Measurements from ENCODE around the gene MAD2L1BP. TPM values are rescaled to one million over a fixed set of nuclear protein-coding genes. Genes with fewer than 3 reads are reported as not detected.

The MAD2L1BP gene
- total and polyA plus RNA-seq, 2 donors from 2014 or later = 19.0 to 31.0 TPM

GRCh38 chr6:43593938-43594337 lies 41.7 kb upstream of the MAD2L1BP start:
- FAIRE-seq (no peak), DNase-seq (no peak)
- TF ChIP-seq, protein P1, sequence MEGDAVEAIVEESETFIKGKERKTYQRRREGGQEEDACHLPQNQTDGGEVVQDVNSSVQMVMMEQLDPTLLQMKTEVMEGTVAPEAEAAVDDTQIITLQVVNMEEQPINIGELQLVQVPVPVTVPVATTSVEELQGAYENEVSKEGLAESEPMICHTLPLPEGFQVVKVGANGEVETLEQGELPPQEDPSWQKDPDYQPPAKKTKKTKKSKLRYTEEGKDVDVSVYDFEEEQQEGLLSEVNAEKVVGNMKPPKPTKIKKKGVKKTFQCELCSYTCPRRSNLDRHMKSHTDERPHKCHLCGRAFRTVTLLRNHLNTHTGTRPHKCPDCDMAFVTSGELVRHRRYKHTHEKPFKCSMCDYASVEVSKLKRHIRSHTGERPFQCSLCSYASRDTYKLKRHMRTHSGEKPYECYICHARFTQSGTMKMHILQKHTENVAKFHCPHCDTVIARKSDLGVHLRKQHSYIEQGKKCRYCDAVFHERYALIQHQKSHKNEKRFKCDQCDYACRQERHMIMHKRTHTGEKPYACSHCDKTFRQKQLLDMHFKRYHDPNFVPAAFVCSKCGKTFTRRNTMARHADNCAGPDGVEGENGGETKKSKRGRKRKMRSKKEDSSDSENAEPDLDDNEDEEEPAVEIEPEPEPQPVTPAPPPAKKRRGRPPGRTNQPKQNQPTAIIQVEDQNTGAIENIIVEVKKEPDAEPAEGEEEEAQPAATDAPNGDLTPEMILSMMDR (IDR thresholded peaks at IDR 0.05; ENCODE audit: borderline replicate concordance, extremely low read depth, insufficient read depth) = no peak
- Histone ChIP-seq H3K27me3 (ENCODE audit: control insufficient read depth, insufficient read depth, low read length) (no peaks in the 10 kb centered on the region), H3K27ac (ENCODE audit: low read depth in 2 of 2, low read length in 2 of 2) (no peak overlapping the region), H3K9me3 (ENCODE audit: control insufficient read depth in 2 of 3, insufficient read depth in 1 of 3, low read length in 3 of 3) (no peaks in the 10 kb centered on the region), H3K36me3 (ENCODE audit: control insufficient read depth in 2 of 3, insufficient read depth in 3 of 3, low read length in 3 of 3) (peaks cover 0 to 10% (median 0%) of the 10 kb centered on the region in 3 donors), H3K9ac (ENCODE audit: low read length in 3 of 3) (no peak overlapping the region), H3K4me1 (ENCODE audit: control insufficient read depth in 2 of 3, insufficient read depth in 2 of 3, low read depth in 1 of 3, low read length in 3 of 3) (no peaks in the 10 kb centered on the region), H3K4me3 (ENCODE audit: low read length in 3 of 3) (no peak overlapping the region)
- intact Hi-C loops (cut with DNase I) = no loop called here

- H3K9ac ChIP-seq (ENCODE audit: low read length in 3 of 3) = no peak overlapping the region
- H3K4me3 ChIP-seq (ENCODE audit: low read length in 3 of 3) = no peak overlapping the region
- intact Hi-C loops (cut with DNase I) = no loop called here
- no peak for FAIRE-seq
- DNase-seq = no peak
- no peak overlapping the region for H3K27ac ChIP-seq (ENCODE audit: low read depth in 2 of 2, low read length in 2 of 2)
- H3K36me3 ChIP-seq (ENCODE audit: control insufficient read depth in 2 of 3, insufficient read depth in 3 of 3, low read length in 3 of 3) = peaks cover 2 to 23% (median 2%) of the 10 kb centered on the region in 3 donors
- H3K9me3 ChIP-seq (ENCODE audit: control insufficient read depth in 2 of 3, insufficient read depth in 1 of 3, low read length in 3 of 3) = no peaks in the 10 kb centered on the region
- no peaks in the 10 kb centered on the region for H3K4me1 ChIP-seq (ENCODE audit: control insufficient read depth in 2 of 3, insufficient read depth in 2 of 3, low read depth in 1 of 3, low read length in 3 of 3)
- TF ChIP-seq, protein P1 (IDR thresholded peaks at IDR 0.05; ENCODE audit: borderline replicate concordance, extremely low read depth, insufficient read depth) = no peak
- no peaks in the 10 kb centered on the region for H3K27me3 ChIP-seq (ENCODE audit: control insufficient read depth, insufficient read depth, low read length)
These were observed 35.0 kb upstream of the MAD2L1BP start for GRCh38 chr6:43600595-43600994.

DNA sequence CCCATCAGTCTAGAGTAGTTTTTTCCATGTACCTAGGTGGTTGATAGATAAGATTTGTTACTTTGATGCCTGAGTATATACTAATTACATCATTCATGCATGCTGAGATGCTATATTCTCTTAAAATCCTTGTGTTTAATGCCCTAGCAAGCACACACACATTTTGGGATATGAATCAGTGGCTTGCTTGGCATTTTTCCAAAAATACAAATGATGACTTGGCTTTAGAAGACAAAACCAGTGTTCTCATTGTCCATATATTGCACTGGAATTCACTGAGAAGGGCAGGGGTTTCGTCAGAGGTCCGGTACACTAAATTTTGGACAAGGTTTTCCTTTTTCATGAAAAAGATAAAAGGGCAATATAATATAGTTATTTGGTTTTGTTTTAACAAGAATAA lies 31.5 kb upstream of the MAD2L1BP start:
- DNase-seq (no peak), FAIRE-seq (no peak)
- Histone ChIP-seq H3K27me3 (ENCODE audit: control insufficient read depth, insufficient read depth, low read length) (no peaks in the 10 kb centered on the region), H3K27ac (ENCODE audit: low read depth in 2 of 2, low read length in 2 of 2) (no peak overlapping the region), H3K9ac (ENCODE audit: low read length in 3 of 3) (no peak overlapping the region), H3K4me1 (ENCODE audit: control insufficient read depth in 2 of 3, insufficient read depth in 2 of 3, low read depth in 1 of 3, low read length in 3 of 3) (no peaks in the 10 kb centered on the region), H3K9me3 (ENCODE audit: control insufficient read depth in 2 of 3, insufficient read depth in 1 of 3, low read length in 3 of 3) (no peaks in the 10 kb centered on the region), H3K36me3 (ENCODE audit: control insufficient read depth in 2 of 3, insufficient read depth in 3 of 3, low read length in 3 of 3) (peaks cover 2 to 18% (median 2%) of the 10 kb centered on the region in 3 donors), H3K4me3 (ENCODE audit: low read length in 3 of 3) (no peak overlapping the region)
- TF ChIP-seq, protein P1 (IDR thresholded peaks at IDR 0.05; ENCODE audit: borderline replicate concordance, extremely low read depth, insufficient read depth) = no peak
- intact Hi-C loops (cut with DNase I) = no loop called here

DNA sequence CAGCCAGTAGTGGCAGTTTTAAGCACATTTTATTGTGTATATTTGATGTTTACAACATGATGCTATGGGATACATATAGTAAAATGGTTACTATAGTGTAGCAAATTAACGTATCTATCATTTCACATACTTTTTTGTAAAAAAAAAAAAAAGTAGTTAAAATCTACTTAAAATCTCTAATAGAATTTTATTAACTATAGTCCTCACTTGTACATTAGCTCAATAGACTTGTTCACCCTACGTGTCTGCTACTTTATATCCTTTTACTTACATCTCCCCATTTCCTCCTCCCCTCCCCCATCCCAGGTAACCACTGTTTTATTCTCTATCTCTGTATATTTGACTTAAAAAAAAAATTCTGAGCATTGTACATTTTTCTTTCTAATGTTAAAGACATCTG lies 29.6 kb upstream of the MAD2L1BP start:
- H3K9me3 ChIP-seq (ENCODE audit: control insufficient read depth in 2 of 3, insufficient read depth in 1 of 3, low read length in 3 of 3) = no peaks in the 10 kb centered on the region
- FAIRE-seq (no peak), DNase-seq (no peak)
- H3K36me3 ChIP-seq (ENCODE audit: control insufficient read depth in 2 of 3, insufficient read depth in 3 of 3, low read length in 3 of 3) = peaks cover 0 to 26% (median 7%) of the 10 kb centered on the region in 3 donors
- H3K9ac ChIP-seq (ENCODE audit: low read length in 3 of 3) = no peak overlapping the region
- no peaks in the 10 kb centered on the region for H3K27me3 ChIP-seq (ENCODE audit: control insufficient read depth, insufficient read depth, low read length)
- TF ChIP-seq, protein P1 (IDR thresholded peaks at IDR 0.05; ENCODE audit: borderline replicate concordance, extremely low read depth, insufficient read depth) = no peak
- no peak overlapping the region for H3K4me3 ChIP-seq (ENCODE audit: low read length in 3 of 3)
- no peaks in the 10 kb centered on the region for H3K4me1 ChIP-seq (ENCODE audit: control insufficient read depth in 2 of 3, insufficient read depth in 2 of 3, low read depth in 1 of 3, low read length in 3 of 3)
- no peak overlapping the region for H3K27ac ChIP-seq (ENCODE audit: low read depth in 2 of 2, low read length in 2 of 2)
- intact Hi-C loops (cut with DNase I) = no loop called here

All from kidney (tissue), 14 donors.